GM19397 (cell line): ENCODE results near the gene CGNL1.

ENCODE experiments used
- ATAC-seq: cut with Tn5 transposase; IDR thresholded peaks from one replicate; pipeline ENCODE4 v1.9.1; 2021; ENCODE audit warnings: mild to moderate bottlenecking, moderate library complexity; ENCODE audit not compliant: unreplicated experiment

The CGNL1 gene

GRCh38 chr15:57452090-57452754 lies 75.9 kb downstream of the CGNL1 start:
- no peak for ATAC-seq

GRCh38 chr15:57455929-57456328 lies 79.6 kb downstream of the CGNL1 start:
- ATAC-seq, result no peak

GRCh38 chr15:57456559-57456958 lies 80.3 kb downstream of the CGNL1 start:
- no peak for ATAC-seq

GRCh38 chr15:57457726-57458125 lies 81.4 kb downstream of the CGNL1 start:
- no peak for ATAC-seq

- no peak for ATAC-seq
These were observed 82.1 kb downstream of the CGNL1 start for GRCh38 chr15:57458356-57458781.

- no peak for ATAC-seq
These were observed 84.0 kb downstream of the CGNL1 start for GRCh38 chr15:57460208-57460816.

- no peak for ATAC-seq
These were observed 85.2 kb downstream of the CGNL1 start for GRCh38 chr15:57461541-57461940.

GRCh38 chr15:57462381-57462780 lies 86.1 kb downstream of the CGNL1 start:
- ATAC-seq, result no peak

GRCh38 chr15:57463360-57463759 lies 87.1 kb downstream of the CGNL1 start:
- ATAC-seq, result no peak

GRCh38 chr15:57464480-57464879 lies 88.2 kb downstream of the CGNL1 start:
- no peak for ATAC-seq

- ATAC-seq, result no peak
These were observed 92.2 kb downstream of the CGNL1 start for GRCh38 chr15:57468486-57468885.

- ATAC-seq, result no peak
These were observed 94.2 kb downstream of the CGNL1 start for GRCh38 chr15:57470543-57470942.

- ATAC-seq, result no peak
These were observed 96.6 kb downstream of the CGNL1 start for GRCh38 chr15:57472861-57473260.

- ATAC-seq, result no peak
These were observed 100.2 kb downstream of the CGNL1 start for GRCh38 chr15:57476533-57476975.

- peak; percentile 65 for ATAC-seq
These were observed 101.6 kb downstream of the CGNL1 start for GRCh38 chr15:57477736-57478522.

- no peak for ATAC-seq
These were observed 102.7 kb downstream of the CGNL1 start for GRCh38 chr15:57479005-57479404.

GRCh38 chr15:57481038-57481705 lies 104.9 kb downstream of the CGNL1 start:
- ATAC-seq, result no peak

GRCh38 chr15:57485869-57486268 lies 109.6 kb downstream of the CGNL1 start:
- ATAC-seq, result no peak

GRCh38 chr15:57486833-57487232 lies 110.5 kb downstream of the CGNL1 start:
- no peak for ATAC-seq

- ATAC-seq, result no peak
These were observed 112.8 kb downstream of the CGNL1 start for GRCh38 chr15:57489122-57489521.

GRCh38 chr15:57493351-57493750 lies 117.0 kb downstream of the CGNL1 start:
- no peak for ATAC-seq
